ENCODE measurements around the gene NPEPL1. TPM values are rescaled to one million over a fixed set of nuclear protein-coding genes. Genes with fewer than 3 reads are reported as not detected.

The NPEPL1 gene
- total and polyA plus RNA-seq, 2 donors (not counting 3 experiments of a cell fraction or from before 2014, with no cell fraction given) = 22.5 to 40.8 TPM

- Histone ChIP-seq H3K9ac (replicated peaks; ENCODE audit: extremely low read depth, insufficient read depth, low read length) (peak overlapping the region; percentile 22), H3K9me1 (replicated peaks; ENCODE audit: control insufficient read depth, extremely low read depth, insufficient read depth, low read length) (no peaks in the 10 kb centered on the region), H3K36me3 (ENCODE audit: control insufficient read depth in 2 of 2, extremely low read depth in 1 of 2, insufficient read depth in 2 of 2, low read length in 2 of 2) (peaks cover 4% of the 10 kb centered on the region in 2 experiments), H3K4me1 (ENCODE audit: control insufficient read depth, extremely low read depth, insufficient read depth, low read length) (peaks cover 41% of the 10 kb centered on the region), H3K27ac (ENCODE audit: insufficient read depth, low read depth, low read length) (peak overlapping the region; percentile 66), H3K79me2 (ENCODE audit: control insufficient read depth, insufficient read depth, low read length) (peaks cover 87% of the 10 kb centered on the region), H2AFZ (ENCODE audit: low read depth, low read length) (no peak overlapping the region), H4K20me1 (replicated peaks; ENCODE audit: control insufficient read depth, extremely low read depth, insufficient read depth, low read length) (no peaks in the 10 kb centered on the region), H3K4me3 (replicated peaks in 1 of 3; ENCODE audit: insufficient read depth in 1 of 3, low read depth in 1 of 3, low read length in 3 of 3) (no peak overlapping the region), H3K9me3 (replicated peaks; ENCODE audit: control insufficient read depth, insufficient read depth, low read length) (no peaks in the 10 kb centered on the region), H3K27me3 (ENCODE audit: control insufficient read depth in 2 of 2, insufficient read depth in 2 of 2, low read length in 2 of 2) (no peaks in the 10 kb centered on the region), H3K4me2 (ENCODE audit: insufficient read depth, low read length) (no peak overlapping the region)
- intact Hi-C loops (cut with micrococcal nuclease) (no loop called here), dilution Hi-C loops (cut with MboI; ENCODE audit: extremely low pct_ligation_motif_present, low sequenced_read_pairs) (loop anchor here (25.0 kb wide), 1 partner anchor 425 kb away; the partner anchor contains the start of gene ANKRD60)
- CTCF ChIA-PET = interaction anchor here (0.9 to 1.1 kb wide), 2 partner anchors 10 to 159 kb away, joined by 3 read pairs; no protein-coding TSS in a partner anchor
- TF ChIP-seq FOS (IDR thresholded peaks at IDR 0.05; ENCODE audit: borderline replicate concordance, insufficient read depth, low read length) = no peak
- no peak for TF ChIP-seq JUN (IDR thresholded peaks at IDR 0.05; ENCODE audit: borderline replicate concordance, insufficient read depth, insufficient read length, low read depth)
- no peak for TF ChIP-seq EZH2 (IDR thresholded peaks at IDR 0.05; ENCODE audit: borderline replicate concordance, low read depth, low read length, severe bottlenecking)
- no peak for TF ChIP-seq POLR2AphosphoS5 (IDR thresholded peaks at IDR 0.05; ENCODE audit: insufficient read depth, low read depth, low read length)
- no peak for TF ChIP-seq MAX (IDR thresholded peaks at IDR 0.05; ENCODE audit: insufficient read depth, insufficient read length)
- TF ChIP-seq POLR2A (IDR thresholded peaks at IDR 0.05; ENCODE audit: low read depth, low read length) = no peak
- no peak for TF ChIP-seq MYC (IDR thresholded peaks at IDR 0.05; ENCODE audit: low read depth, low read length)
- no peak for TF ChIP-seq GATA2 (IDR thresholded peaks at IDR 0.05; ENCODE audit: insufficient read depth, insufficient read length, low read depth, low read length)
- no peak for TF ChIP-seq CTCF (IDR thresholded peaks at IDR 0.05; ENCODE audit: extremely low read depth in 1 of 2, insufficient read depth in 1 of 2, low read depth in 1 of 2, low read length in 2 of 2)
- peak; percentile 36 for DNase-seq (ENCODE audit: low read depth, low spot score)
- BruUV-seq (replicated peaks) = no TSS peak
- POLR2A ChIA-PET = interaction anchor here (1.1 kb wide), 1 partner anchor 10 kb away, joined by 3 read pairs; no protein-coding TSS in a partner anchor
- FAIRE-seq = peak; percentile 63
These were observed 30.8 kb upstream of the NPEPL1 start for GRCh38 chr20:58661598-58662473.

Data from endothelial cell of umbilical vein (primary cell).